ENCODE data around the gene FHOD3.

- TF ChIP-seq, protein P1, sequence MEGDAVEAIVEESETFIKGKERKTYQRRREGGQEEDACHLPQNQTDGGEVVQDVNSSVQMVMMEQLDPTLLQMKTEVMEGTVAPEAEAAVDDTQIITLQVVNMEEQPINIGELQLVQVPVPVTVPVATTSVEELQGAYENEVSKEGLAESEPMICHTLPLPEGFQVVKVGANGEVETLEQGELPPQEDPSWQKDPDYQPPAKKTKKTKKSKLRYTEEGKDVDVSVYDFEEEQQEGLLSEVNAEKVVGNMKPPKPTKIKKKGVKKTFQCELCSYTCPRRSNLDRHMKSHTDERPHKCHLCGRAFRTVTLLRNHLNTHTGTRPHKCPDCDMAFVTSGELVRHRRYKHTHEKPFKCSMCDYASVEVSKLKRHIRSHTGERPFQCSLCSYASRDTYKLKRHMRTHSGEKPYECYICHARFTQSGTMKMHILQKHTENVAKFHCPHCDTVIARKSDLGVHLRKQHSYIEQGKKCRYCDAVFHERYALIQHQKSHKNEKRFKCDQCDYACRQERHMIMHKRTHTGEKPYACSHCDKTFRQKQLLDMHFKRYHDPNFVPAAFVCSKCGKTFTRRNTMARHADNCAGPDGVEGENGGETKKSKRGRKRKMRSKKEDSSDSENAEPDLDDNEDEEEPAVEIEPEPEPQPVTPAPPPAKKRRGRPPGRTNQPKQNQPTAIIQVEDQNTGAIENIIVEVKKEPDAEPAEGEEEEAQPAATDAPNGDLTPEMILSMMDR (IDR thresholded peaks at IDR 0.05): no peak
- TF ChIP-seq, protein P2, sequence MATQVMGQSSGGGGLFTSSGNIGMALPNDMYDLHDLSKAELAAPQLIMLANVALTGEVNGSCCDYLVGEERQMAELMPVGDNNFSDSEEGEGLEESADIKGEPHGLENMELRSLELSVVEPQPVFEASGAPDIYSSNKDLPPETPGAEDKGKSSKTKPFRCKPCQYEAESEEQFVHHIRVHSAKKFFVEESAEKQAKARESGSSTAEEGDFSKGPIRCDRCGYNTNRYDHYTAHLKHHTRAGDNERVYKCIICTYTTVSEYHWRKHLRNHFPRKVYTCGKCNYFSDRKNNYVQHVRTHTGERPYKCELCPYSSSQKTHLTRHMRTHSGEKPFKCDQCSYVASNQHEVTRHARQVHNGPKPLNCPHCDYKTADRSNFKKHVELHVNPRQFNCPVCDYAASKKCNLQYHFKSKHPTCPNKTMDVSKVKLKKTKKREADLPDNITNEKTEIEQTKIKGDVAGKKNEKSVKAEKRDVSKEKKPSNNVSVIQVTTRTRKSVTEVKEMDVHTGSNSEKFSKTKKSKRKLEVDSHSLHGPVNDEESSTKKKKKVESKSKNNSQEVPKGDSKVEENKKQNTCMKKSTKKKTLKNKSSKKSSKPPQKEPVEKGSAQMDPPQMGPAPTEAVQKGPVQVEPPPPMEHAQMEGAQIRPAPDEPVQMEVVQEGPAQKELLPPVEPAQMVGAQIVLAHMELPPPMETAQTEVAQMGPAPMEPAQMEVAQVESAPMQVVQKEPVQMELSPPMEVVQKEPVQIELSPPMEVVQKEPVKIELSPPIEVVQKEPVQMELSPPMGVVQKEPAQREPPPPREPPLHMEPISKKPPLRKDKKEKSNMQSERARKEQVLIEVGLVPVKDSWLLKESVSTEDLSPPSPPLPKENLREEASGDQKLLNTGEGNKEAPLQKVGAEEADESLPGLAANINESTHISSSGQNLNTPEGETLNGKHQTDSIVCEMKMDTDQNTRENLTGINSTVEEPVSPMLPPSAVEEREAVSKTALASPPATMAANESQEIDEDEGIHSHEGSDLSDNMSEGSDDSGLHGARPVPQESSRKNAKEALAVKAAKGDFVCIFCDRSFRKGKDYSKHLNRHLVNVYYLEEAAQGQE (IDR thresholded peaks at IDR 0.05; ENCODE audit: insufficient read depth in 1 of 2, low read depth in 2 of 2, low read length in 1 of 2): no peak
- TF ChIP-seq TCF7L2 (IDR thresholded peaks at IDR 0.05; ENCODE audit: low read depth, low read length) (no peak), SIN3A (IDR thresholded peaks at IDR 0.05; ENCODE audit: borderline replicate concordance, insufficient read depth, low read depth, low read length) (no peak)
Measured at GRCh38 chr18:36428431-36429029, 131.0 kb downstream of the FHOD3 start.

All from Panc1 (cell line).